ENCODE results near the gene TSHZ2. TPM values are rescaled to one million over a fixed set of nuclear protein-coding genes. Genes with fewer than 3 reads are reported as not detected.

Gene TSHZ2
- total and polyA plus RNA-seq, 2 of the 4 experiments (the other 2 are of a cell fraction): under 0.01 to 0.02 TPM

DNA sequence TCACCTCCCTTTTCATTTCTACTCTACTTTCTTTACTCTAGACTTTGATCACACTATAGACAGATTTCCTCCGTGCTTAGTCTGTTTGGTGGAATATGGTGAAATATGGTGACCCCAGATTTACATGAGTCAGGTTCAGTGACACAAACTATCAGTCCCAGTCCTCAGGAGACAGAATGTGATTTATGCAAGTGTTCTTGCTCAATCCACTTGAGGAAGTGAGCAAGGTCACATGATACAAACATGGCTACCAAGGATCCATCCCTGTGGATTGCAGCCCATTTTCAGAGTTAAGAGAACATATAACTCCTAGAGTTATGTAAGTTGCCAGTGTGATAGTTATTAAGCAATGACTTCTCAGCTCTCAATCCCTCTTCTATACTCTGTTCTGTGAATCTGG lies 23.7 kb upstream of the TSHZ2 start:
- no peaks in the 10 kb centered on the region for H3K36me3 ChIP-seq (ENCODE audit: control insufficient read depth, insufficient read depth, low read length)
- H3K4me2 ChIP-seq (ENCODE audit: low read depth, low read length): no peak overlapping the region
- no peak overlapping the region for H4K5ac ChIP-seq (ENCODE audit: low read depth, low read length)
- H2BK20ac ChIP-seq (ENCODE audit: low read depth, low read length): no peak overlapping the region
- CTCF ChIA-PET: interaction anchor here (0.7 kb wide), 1 partner anchor 665 kb away, joined by 4 read pairs; no protein-coding TSS in a partner anchor
- no peak overlapping the region for H3K4ac ChIP-seq (ENCODE audit: low read depth, low read length)
- H2BK15ac ChIP-seq (ENCODE audit: low read depth, low read length): no peak overlapping the region
- no peak overlapping the region for H3K27ac ChIP-seq (ENCODE audit: insufficient read depth, low read length)
- ATAC-seq (ENCODE audit: low read depth) (no peak), DNase-seq (no peak)
- no TSS peak for BruUV-seq (replicated peaks)
- H3K4me1 ChIP-seq (ENCODE audit: control insufficient read depth, insufficient read depth, low read length): no peaks in the 10 kb centered on the region
- no peak overlapping the region for H3K23ac ChIP-seq (ENCODE audit: low read depth, low read length)
- H3K4me3 ChIP-seq (ENCODE audit: insufficient read depth, low read depth, low read length): no peak overlapping the region
- H4K20me1 ChIP-seq (ENCODE audit: insufficient read depth, low read length): no peaks in the 10 kb centered on the region
- H3K18ac ChIP-seq (ENCODE audit: low read depth, low read length): no peak overlapping the region
- dilution Hi-C loops (cut with HindIII; ENCODE audit: low sequenced_read_pairs, unreplicated experiment): no loop called here
- H3K9ac ChIP-seq (ENCODE audit: low read depth, low read length): no peak overlapping the region
- no peak overlapping the region for H2AK9ac ChIP-seq (replicated peaks; ENCODE audit: low read depth, low read length, poor library complexity)
- no CpG with 5 or more reads among the region's 1 CpG for WGBS, 2 experiments (ENCODE audit: extremely low coverage in 2 of 2, insufficient read length in 1 of 2)
- H2AFZ ChIP-seq (replicated peaks; ENCODE audit: low read length, poor library complexity): no peak overlapping the region
- no peak overlapping the region for H2BK120ac ChIP-seq (ENCODE audit: low read depth, low read length)
- TF ChIP-seq MAZ (IDR thresholded peaks at IDR 0.05; ENCODE audit: borderline replicate concordance, low read depth, low read length) (no peak), RFX5 (IDR thresholded peaks at IDR 0.05; ENCODE audit: low read depth, low read length) (no peak), RAD21 (IDR thresholded peaks at IDR 0.05; ENCODE audit: low read length) (no peak), MXI1 (IDR thresholded peaks at IDR 0.05; ENCODE audit: borderline replicate concordance, low read depth, low read length) (no peak), POLR2A (IDR thresholded peaks at IDR 0.05; ENCODE audit: low read depth, low read length) (no peak), BHLHE40 (IDR thresholded peaks at IDR 0.05; ENCODE audit: low read depth, low read length) (no peak), RCOR1 (IDR thresholded peaks at IDR 0.05; ENCODE audit: insufficient replicate concordance, low read length) (no peak), NFE2L2 (IDR thresholded peaks at IDR 0.05; ENCODE audit: low read depth, low read length) (no peak), SMC3 (IDR thresholded peaks at IDR 0.05; ENCODE audit: low read depth, low read length) (no peak)
- TF ChIP-seq, protein P1, sequence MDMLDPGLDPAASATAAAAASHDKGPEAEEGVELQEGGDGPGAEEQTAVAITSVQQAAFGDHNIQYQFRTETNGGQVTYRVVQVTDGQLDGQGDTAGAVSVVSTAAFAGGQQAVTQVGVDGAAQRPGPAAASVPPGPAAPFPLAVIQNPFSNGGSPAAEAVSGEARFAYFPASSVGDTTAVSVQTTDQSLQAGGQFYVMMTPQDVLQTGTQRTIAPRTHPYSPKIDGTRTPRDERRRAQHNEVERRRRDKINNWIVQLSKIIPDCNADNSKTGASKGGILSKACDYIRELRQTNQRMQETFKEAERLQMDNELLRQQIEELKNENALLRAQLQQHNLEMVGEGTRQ (IDR thresholded peaks at IDR 0.05; ENCODE audit: low read depth, low read length): no peak
- TF ChIP-seq, protein P2, sequence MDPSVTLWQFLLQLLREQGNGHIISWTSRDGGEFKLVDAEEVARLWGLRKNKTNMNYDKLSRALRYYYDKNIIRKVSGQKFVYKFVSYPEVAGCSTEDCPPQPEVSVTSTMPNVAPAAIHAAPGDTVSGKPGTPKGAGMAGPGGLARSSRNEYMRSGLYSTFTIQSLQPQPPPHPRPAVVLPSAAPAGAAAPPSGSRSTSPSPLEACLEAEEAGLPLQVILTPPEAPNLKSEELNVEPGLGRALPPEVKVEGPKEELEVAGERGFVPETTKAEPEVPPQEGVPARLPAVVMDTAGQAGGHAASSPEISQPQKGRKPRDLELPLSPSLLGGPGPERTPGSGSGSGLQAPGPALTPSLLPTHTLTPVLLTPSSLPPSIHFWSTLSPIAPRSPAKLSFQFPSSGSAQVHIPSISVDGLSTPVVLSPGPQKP (IDR thresholded peaks at IDR 0.05; ENCODE audit: borderline replicate concordance, low read depth, low read length): no peak
- no peak overlapping the region for H3K14ac ChIP-seq (replicated peaks; ENCODE audit: low read depth, low read length)
- no peaks in the 10 kb centered on the region for H3K9me1 ChIP-seq (ENCODE audit: insufficient read depth, low read length)
- in situ Hi-C loops (cut with MboI; ENCODE audit: low sequenced_read_pairs): no loop called here
- intact Hi-C loops (cut with micrococcal nuclease): no loop called here
- H3K56ac ChIP-seq (ENCODE audit: extremely low read depth, insufficient read depth, low read length): no peak overlapping the region
- no peak overlapping the region for H2AK5ac ChIP-seq (ENCODE audit: low read depth, low read length)
- no peak overlapping the region for H4K8ac ChIP-seq (ENCODE audit: low read depth in 2 of 2, low read length in 2 of 2)
- no peaks in the 10 kb centered on the region for H3K27me3 ChIP-seq (ENCODE audit: control insufficient read depth, insufficient read depth, low read length)
- 0 out of 2 replicates have a peak, but pooled peaks cover 2% of the 10 kb centered on the region for H3K9me3 ChIP-seq (ENCODE audit: control insufficient read depth, insufficient read depth, low read length)
- no peak overlapping the region for H4K91ac ChIP-seq (ENCODE audit: insufficient read depth, low read depth, low read length)
- POLR2A ChIA-PET (ENCODE audit: unreplicated experiment): no interaction called here
- no peak overlapping the region for H2BK5ac ChIP-seq (ENCODE audit: low read depth, low read length, poor library complexity, severe bottlenecking)
- H3K79me1 ChIP-seq (ENCODE audit: low read depth in 1 of 2, low read length in 2 of 2): no peaks in the 10 kb centered on the region

Data from IMR-90 (cell line).